ENCODE results near the gene CPT1B.

Gene CPT1B

DNA sequence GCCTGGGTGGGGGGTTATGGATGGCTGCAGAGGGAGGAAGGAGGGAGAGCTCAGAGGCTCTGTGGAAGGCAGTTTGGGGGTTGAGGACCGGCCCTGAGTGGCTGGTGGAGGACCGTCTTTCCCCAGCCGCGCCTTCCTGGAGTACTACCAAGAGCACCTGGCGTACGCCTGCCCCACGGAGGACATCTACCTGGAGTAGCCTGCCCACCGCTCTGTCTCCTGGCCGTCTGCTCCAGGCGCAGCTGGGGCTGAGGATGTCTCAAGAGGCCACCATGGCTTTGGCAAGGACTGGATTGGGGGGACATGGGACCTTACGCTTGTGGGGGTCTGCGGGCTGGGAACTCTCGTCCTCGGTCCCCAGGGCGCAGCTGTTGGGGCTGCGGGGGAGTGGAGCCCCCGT is 32.4 kb upstream of the CPT1B start:
- H3K14ac ChIP-seq (ENCODE audit: low read length): no peak overlapping the region
- no peak overlapping the region for H2BK120ac ChIP-seq (ENCODE audit: low read depth, low read length)
- H2BK5ac ChIP-seq (ENCODE audit: low read length): peak overlapping the region; percentile 1
- no peak overlapping the region for H3K4me3 ChIP-seq (ENCODE audit: low read length in 2 of 2)
- no peak overlapping the region for H3K27ac ChIP-seq (replicated peaks; ENCODE audit: low read length)
- peak overlapping the region; percentile 84 for H2AK5ac ChIP-seq (ENCODE audit: low read depth, low read length)
- WGBS, 2 donors (ENCODE audit: extremely low coverage in 2 of 2, insufficient read length in 2 of 2, insufficient replicate concordance in 1 of 2): no CpG with 5 or more reads among the region's 17 CpGs
- no peak overlapping the region for H4K91ac ChIP-seq (ENCODE audit: low read depth, low read length, poor library complexity)
- H2BK12ac ChIP-seq (ENCODE audit: low read length): no peak overlapping the region
- H2AFZ ChIP-seq (ENCODE audit: low read length): no peak overlapping the region
- H3K9me3 ChIP-seq (replicated peaks in 1 of 2; ENCODE audit: control insufficient read depth in 2 of 2, insufficient read depth in 1 of 2, low read depth in 1 of 2, low read length in 2 of 2): no peaks in the 10 kb centered on the region
- no peak overlapping the region for H2BK15ac ChIP-seq (ENCODE audit: low read length)
- H3K4me1 ChIP-seq (ENCODE audit: control insufficient read depth in 2 of 2, insufficient read depth in 1 of 2, low read depth in 1 of 2, low read length in 2 of 2): peaks cover 0 to 3% of the 10 kb centered on the region in 2 donors
- no peak overlapping the region for H3K4me2 ChIP-seq (ENCODE audit: insufficient read depth, low read length, poor library complexity, severe bottlenecking)
- H3K9ac ChIP-seq (ENCODE audit: low read depth, low read length, poor library complexity): no peak overlapping the region
- no peak overlapping the region for H3K18ac ChIP-seq (ENCODE audit: low read length)
- no peaks in the 10 kb centered on the region for H3K79me1 ChIP-seq (ENCODE audit: low read depth, low read length)
- DNase-seq (ENCODE audit: low spot score): no peak
- H3K4ac ChIP-seq (ENCODE audit: low read length): no peak overlapping the region
- H3K27me3 ChIP-seq (ENCODE audit: control insufficient read depth in 3 of 3, insufficient read depth in 3 of 3, low read depth in 1 of 3, low read length in 3 of 3): peaks cover 0 to 5% (median 0%) of the 10 kb centered on the region in 3 experiments
- H3K36me3 ChIP-seq (replicated peaks in 1 of 2; ENCODE audit: control insufficient read depth in 2 of 2, insufficient read depth in 2 of 2, low read length in 2 of 2): peaks cover 0 to 23% of the 10 kb centered on the region in 2 donors
- no peak overlapping the region for H4K8ac ChIP-seq (ENCODE audit: low read depth, low read length)
- H3K23ac ChIP-seq (ENCODE audit: low read depth, low read length, poor library complexity): no peak overlapping the region

DNA sequence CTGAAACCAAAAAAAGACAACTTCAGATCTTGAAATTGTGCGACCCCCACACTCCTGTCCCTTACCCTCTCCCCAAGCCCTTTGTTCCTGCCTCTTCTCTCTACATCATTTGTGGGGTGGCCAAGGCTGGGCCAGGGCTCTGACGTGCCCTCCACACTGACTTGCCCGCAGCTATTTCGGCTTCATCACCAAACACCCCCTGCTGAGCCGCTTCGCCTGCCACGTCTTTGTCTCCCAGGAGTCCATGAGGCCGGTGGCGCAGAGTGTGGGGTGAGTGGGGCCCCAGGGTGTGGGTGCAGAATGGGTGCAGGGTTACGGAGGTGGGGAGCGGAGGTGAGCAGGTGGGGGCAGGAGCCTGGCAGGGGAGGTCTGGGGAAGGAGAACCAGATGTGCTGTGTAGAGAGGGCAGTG is 31.8 kb upstream of the CPT1B start:
- Histone ChIP-seq H3K79me1 (ENCODE audit: low read depth, low read length) (no peaks in the 10 kb centered on the region), H2BK12ac (ENCODE audit: low read length) (no peak overlapping the region), H4K8ac (ENCODE audit: low read depth, low read length) (no peak overlapping the region), H2AK5ac (ENCODE audit: low read depth, low read length) (peak overlapping the region; percentile 26), H3K9me3 (replicated peaks in 1 of 2; ENCODE audit: control insufficient read depth in 2 of 2, insufficient read depth in 1 of 2, low read depth in 1 of 2, low read length in 2 of 2) (no peaks in the 10 kb centered on the region), H3K14ac (ENCODE audit: low read length) (no peak overlapping the region), H3K4me1 (ENCODE audit: control insufficient read depth in 2 of 2, insufficient read depth in 1 of 2, low read depth in 1 of 2, low read length in 2 of 2) (peaks cover 0 to 3% of the 10 kb centered on the region in 2 donors), H3K27ac (replicated peaks; ENCODE audit: low read length) (no peak overlapping the region), H3K18ac (ENCODE audit: low read length) (no peak overlapping the region), H3K4me2 (ENCODE audit: insufficient read depth, low read length, poor library complexity, severe bottlenecking) (no peak overlapping the region), H3K27me3 (ENCODE audit: control insufficient read depth in 3 of 3, insufficient read depth in 3 of 3, low read depth in 1 of 3, low read length in 3 of 3) (peaks cover 0 to 5% (median 0%) of the 10 kb centered on the region in 3 experiments), H4K91ac (ENCODE audit: low read depth, low read length, poor library complexity) (no peak overlapping the region), H3K4ac (ENCODE audit: low read length) (no peak overlapping the region), H2BK5ac (ENCODE audit: low read length) (peak overlapping the region; percentile 66), H2BK120ac (ENCODE audit: low read depth, low read length) (no peak overlapping the region), H3K4me3 (ENCODE audit: low read length in 2 of 2) (no peak overlapping the region), H3K36me3 (replicated peaks in 1 of 2; ENCODE audit: control insufficient read depth in 2 of 2, insufficient read depth in 2 of 2, low read length in 2 of 2) (peaks cover 0 to 28% of the 10 kb centered on the region in 2 donors), H3K23ac (ENCODE audit: low read depth, low read length, poor library complexity) (peak overlapping the region; percentile 68), H2BK15ac (ENCODE audit: low read length) (no peak overlapping the region), H2AFZ (ENCODE audit: low read length) (no peak overlapping the region), H3K9ac (ENCODE audit: low read depth, low read length, poor library complexity) (peak overlapping the region; percentile 60)
- WGBS, 2 donors (ENCODE audit: extremely low coverage in 2 of 2, insufficient read length in 2 of 2, insufficient replicate concordance in 1 of 2): no CpG with 5 or more reads among the region's 11 CpGs
- no peak for DNase-seq (ENCODE audit: low spot score)

DNA sequence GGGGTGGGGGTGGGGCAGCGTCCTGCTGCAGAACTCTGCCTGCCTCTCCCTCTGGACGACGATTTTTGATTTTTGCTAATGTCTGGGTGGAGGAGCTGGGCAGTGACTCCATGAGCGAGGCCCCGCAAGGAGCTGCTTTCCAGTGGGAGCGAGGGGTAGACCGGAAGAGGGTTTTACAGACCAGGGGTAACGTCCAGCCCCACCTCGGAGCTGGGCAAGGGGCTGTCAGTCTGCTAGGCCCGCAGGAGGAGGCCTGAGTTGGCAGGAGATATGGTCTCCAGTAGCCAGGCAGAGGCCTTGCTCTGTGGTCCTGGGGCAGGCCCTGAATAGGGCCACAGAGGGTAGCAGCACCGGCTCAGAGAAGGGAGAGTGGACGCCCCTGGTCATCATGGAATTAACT is 31.4 kb upstream of the CPT1B start:
- Histone ChIP-seq H3K4me3 (ENCODE audit: low read length in 2 of 2) (no peak overlapping the region), H3K27me3 (ENCODE audit: control insufficient read depth in 3 of 3, insufficient read depth in 3 of 3, low read depth in 1 of 3, low read length in 3 of 3) (peaks cover 0 to 5% (median 0%) of the 10 kb centered on the region in 3 experiments), H3K9me3 (replicated peaks in 1 of 2; ENCODE audit: control insufficient read depth in 2 of 2, insufficient read depth in 1 of 2, low read depth in 1 of 2, low read length in 2 of 2) (no peaks in the 10 kb centered on the region), H3K36me3 (replicated peaks in 1 of 2; ENCODE audit: control insufficient read depth in 2 of 2, insufficient read depth in 2 of 2, low read length in 2 of 2) (peaks cover 0 to 33% of the 10 kb centered on the region in 2 donors), H2BK5ac (ENCODE audit: low read length) (peak overlapping the region; percentile 66), H3K4me1 (ENCODE audit: control insufficient read depth in 2 of 2, insufficient read depth in 1 of 2, low read depth in 1 of 2, low read length in 2 of 2) (peaks cover 0 to 3% of the 10 kb centered on the region in 2 donors), H2AFZ (ENCODE audit: low read length) (no peak overlapping the region), H3K23ac (ENCODE audit: low read depth, low read length, poor library complexity) (no peak overlapping the region), H2BK15ac (ENCODE audit: low read length) (no peak overlapping the region), H3K4ac (ENCODE audit: low read length) (no peak overlapping the region), H3K4me2 (ENCODE audit: insufficient read depth, low read length, poor library complexity, severe bottlenecking) (no peak overlapping the region), H3K18ac (ENCODE audit: low read length) (no peak overlapping the region), H3K27ac (replicated peaks; ENCODE audit: low read length) (no peak overlapping the region), H2BK12ac (ENCODE audit: low read length) (no peak overlapping the region), H3K9ac (ENCODE audit: low read depth, low read length, poor library complexity) (no peak overlapping the region), H2AK5ac (ENCODE audit: low read depth, low read length) (no peak overlapping the region), H2BK120ac (ENCODE audit: low read depth, low read length) (no peak overlapping the region), H3K79me1 (ENCODE audit: low read depth, low read length) (no peaks in the 10 kb centered on the region), H4K8ac (ENCODE audit: low read depth, low read length) (no peak overlapping the region), H4K91ac (ENCODE audit: low read depth, low read length, poor library complexity) (peak overlapping the region; percentile 85), H3K14ac (ENCODE audit: low read length) (no peak overlapping the region)
- WGBS, 2 donors (ENCODE audit: extremely low coverage in 2 of 2, insufficient read length in 2 of 2, insufficient replicate concordance in 1 of 2): no CpG with 5 or more reads among the region's 12 CpGs
- DNase-seq (ENCODE audit: low spot score): no peak

DNA sequence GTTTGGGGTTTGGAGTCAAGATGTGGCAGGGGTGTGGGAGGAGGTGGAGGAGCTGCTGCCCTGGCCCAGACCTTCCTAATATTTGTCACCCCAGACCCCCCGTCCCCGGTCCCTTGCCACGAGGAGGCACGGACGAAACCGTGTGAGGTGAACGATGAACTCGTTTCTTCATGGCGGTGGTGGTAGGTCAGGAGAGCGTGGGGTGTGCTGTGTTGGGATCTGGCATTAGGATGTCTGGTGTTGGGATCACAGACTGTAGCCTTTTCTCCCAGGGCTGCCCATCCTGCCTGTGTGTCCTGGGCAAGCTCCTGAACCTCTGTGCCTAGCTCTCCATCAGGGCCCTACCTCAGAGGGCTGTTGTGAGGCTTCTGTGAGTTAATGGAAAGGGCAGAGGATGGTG is 30.8 kb upstream of the CPT1B start:
- Histone ChIP-seq H3K9ac (ENCODE audit: low read depth, low read length, poor library complexity) (peak overlapping the region; percentile 70), H3K9me3 (replicated peaks in 1 of 2; ENCODE audit: control insufficient read depth in 2 of 2, insufficient read depth in 1 of 2, low read depth in 1 of 2, low read length in 2 of 2) (no peaks in the 10 kb centered on the region), H3K4me1 (ENCODE audit: control insufficient read depth in 2 of 2, insufficient read depth in 1 of 2, low read depth in 1 of 2, low read length in 2 of 2) (peaks cover 0 to 3% of the 10 kb centered on the region in 2 donors), H4K91ac (ENCODE audit: low read depth, low read length, poor library complexity) (no peak overlapping the region), H2BK15ac (ENCODE audit: low read length) (no peak overlapping the region), H3K18ac (ENCODE audit: low read length) (peak overlapping the region; percentile 6), H3K4ac (ENCODE audit: low read length) (no peak overlapping the region), H3K27me3 (ENCODE audit: control insufficient read depth in 3 of 3, insufficient read depth in 3 of 3, low read depth in 1 of 3, low read length in 3 of 3) (peaks cover 0 to 5% (median 0%) of the 10 kb centered on the region in 3 experiments), H2AFZ (ENCODE audit: low read length) (no peak overlapping the region), H4K8ac (ENCODE audit: low read depth, low read length) (no peak overlapping the region), H2BK12ac (ENCODE audit: low read length) (no peak overlapping the region), H3K4me3 (ENCODE audit: low read length in 2 of 2) (no peak overlapping the region), H3K79me1 (ENCODE audit: low read depth, low read length) (no peaks in the 10 kb centered on the region), H3K4me2 (ENCODE audit: insufficient read depth, low read length, poor library complexity, severe bottlenecking) (no peak overlapping the region), H3K36me3 (replicated peaks in 1 of 2; ENCODE audit: control insufficient read depth in 2 of 2, insufficient read depth in 2 of 2, low read length in 2 of 2) (peaks cover 0 to 34% of the 10 kb centered on the region in 2 donors), H2BK120ac (ENCODE audit: low read depth, low read length) (no peak overlapping the region), H2AK5ac (ENCODE audit: low read depth, low read length) (no peak overlapping the region), H2BK5ac (ENCODE audit: low read length) (no peak overlapping the region), H3K14ac (ENCODE audit: low read length) (peak overlapping the region; percentile 21), H3K23ac (ENCODE audit: low read depth, low read length, poor library complexity) (no peak overlapping the region), H3K27ac (replicated peaks; ENCODE audit: low read length) (no peak overlapping the region)
- no CpG with 5 or more reads among the region's 10 CpGs for WGBS, 2 donors (ENCODE audit: extremely low coverage in 2 of 2, insufficient read length in 2 of 2, insufficient replicate concordance in 1 of 2)
- no peak for DNase-seq (ENCODE audit: low spot score)
